Esophagus squamous epithelium (tissue), 4 donors: ENCODE results near the gene CTNS.

Experiments used
- CTCF ChIP-seq, 6 experiments: fragments of 450-650 bp in 4 of 6; fragments of 200-600 bp in 2 of 6; sonication (generic) in 2 of 6; IDR thresholded peaks; one replicate each; pipeline ENCODE4 v1.5.1; 2016 to 2019; ENCODE audit warnings: antibody characterized with exemption in 6 of 6, mild to moderate bottlenecking in 4 of 6, moderate library complexity in 4 of 6
- POLR2A ChIP-seq, 4 donors: fragments of 450-650 bp; IDR thresholded peaks; one replicate each; pipeline ENCODE4 v1.6.1; 2017; ENCODE audit warnings: antibody characterized with exemption in 4 of 4, mild to moderate bottlenecking in 4 of 4, moderate library complexity in 3 of 4

GRCh38 chr17:3678095-3678820 lies 41.7 kb downstream of the CTNS start:
- TF ChIP-seq POLR2A (IDR thresholded peaks at IDR 0.05), result no peak
- no peak for TF ChIP-seq CTCF (IDR thresholded peaks at IDR 0.05)
